ENCODE measurements around the gene FAM53B.

The FAM53B gene

GRCh38 chr10:124594240-124594639, 149.9 kb downstream of the FAM53B start:
- TF ChIP-seq CTCF (IDR thresholded peaks at IDR 0.05; ENCODE audit: low read depth, low read length), result no peak
- in situ Hi-C loops (cut with HindIII; ENCODE audit: low sequenced_read_pairs), result no loop called here
- no peak for DNase-seq (ENCODE audit: low read depth, low spot score)
- H3K4me3 ChIP-seq (ENCODE audit: low read depth, low read length), result no peak overlapping the region

- no peak for TF ChIP-seq CTCF (IDR thresholded peaks at IDR 0.05; ENCODE audit: low read depth, low read length)
- in situ Hi-C loops (cut with HindIII; ENCODE audit: low sequenced_read_pairs), result no loop called here
Measured at GRCh38 chr10:124593431-124593985, 150.7 kb downstream of the FAM53B start.

GRCh38 chr10:124592736-124593430, 151.3 kb downstream of the FAM53B start:
- no peak for DNase-seq (ENCODE audit: low read depth, low spot score)
- TF ChIP-seq CTCF (IDR thresholded peaks at IDR 0.05; ENCODE audit: low read depth, low read length), result no peak
- H3K4me3 ChIP-seq (ENCODE audit: low read depth, low read length), result no peak overlapping the region
- in situ Hi-C loops (cut with HindIII; ENCODE audit: low sequenced_read_pairs), result no loop called here

More at GRCh38 chr10:124593431-124593985, 150.7 kb downstream of the FAM53B start:
- H3K4me3 ChIP-seq (ENCODE audit: low read depth, low read length), result no peak overlapping the region
- DNase-seq (ENCODE audit: low read depth, low spot score), result no peak

- in situ Hi-C loops (cut with HindIII; ENCODE audit: low sequenced_read_pairs), result no loop called here
- H3K4me3 ChIP-seq (ENCODE audit: low read depth, low read length), result no peak overlapping the region
- TF ChIP-seq CTCF (IDR thresholded peaks at IDR 0.05; ENCODE audit: low read depth, low read length), result no peak
- no peak for DNase-seq (ENCODE audit: low read depth, low spot score)
Measured at GRCh38 chr10:124592101-124592500, 152.1 kb downstream of the FAM53B start.

GRCh38 chr10:124591123-124591495, 153.1 kb downstream of the FAM53B start:
- no peak for DNase-seq (ENCODE audit: low read depth, low spot score)
- in situ Hi-C loops (cut with HindIII; ENCODE audit: low sequenced_read_pairs), result no loop called here
- no peak overlapping the region for H3K4me3 ChIP-seq (ENCODE audit: low read depth, low read length)
- no peak for TF ChIP-seq CTCF (IDR thresholded peaks at IDR 0.05; ENCODE audit: low read depth, low read length)

GRCh38 chr10:124590216-124591122, 153.7 kb downstream of the FAM53B start:
- in situ Hi-C loops (cut with HindIII; ENCODE audit: low sequenced_read_pairs), result no loop called here
- peak; percentile 26 for TF ChIP-seq CTCF (IDR thresholded peaks at IDR 0.05; ENCODE audit: low read depth, low read length)
- no peak overlapping the region for H3K4me3 ChIP-seq (ENCODE audit: low read depth, low read length)
- DNase-seq (ENCODE audit: low read depth, low spot score), result no peak

Measured in astrocyte of the spinal cord (primary cell).